ENCODE data around the gene COL6A3.

DNA sequence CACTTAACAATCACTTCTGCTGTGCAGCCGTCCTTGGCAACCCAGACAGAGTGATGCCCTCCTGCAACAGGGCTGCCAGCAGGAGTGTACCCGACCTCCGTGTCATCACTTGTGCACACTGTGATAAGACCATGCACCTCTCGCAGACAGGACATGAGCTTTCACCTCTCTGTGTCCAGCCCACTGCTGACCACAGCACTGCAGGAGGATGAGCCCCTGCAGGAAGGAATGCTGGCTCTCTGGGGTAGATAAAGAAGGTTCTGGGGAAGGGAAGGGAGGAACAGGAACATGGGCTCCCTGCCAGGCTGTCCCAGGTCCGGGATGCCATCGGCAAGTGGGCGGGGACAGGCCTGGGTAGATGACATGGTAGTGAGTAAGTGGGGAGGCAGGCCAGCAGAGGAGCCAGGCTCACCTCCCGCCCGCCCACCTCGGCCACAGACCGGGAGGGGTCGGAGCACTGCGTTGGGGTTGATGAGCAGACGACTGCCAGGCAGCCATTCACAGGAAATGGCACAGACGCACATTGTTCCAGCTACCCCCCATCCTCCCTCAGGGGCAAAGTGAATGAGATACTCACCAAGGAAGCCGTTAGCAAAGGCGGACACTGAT, 18.6 kb upstream of the COL6A3 start:
- TF ChIP-seq FOXM1 (IDR thresholded peaks at IDR 0.05; ENCODE audit: borderline replicate concordance, low read depth), result no peak
- no peak for TF ChIP-seq CEBPB (IDR thresholded peaks at IDR 0.05)
- no peak for TF ChIP-seq TAF1 (IDR thresholded peaks at IDR 0.05; ENCODE audit: low read depth)
- TF ChIP-seq CREB1 (IDR thresholded peaks at IDR 0.05; ENCODE audit: low read depth), result no peak
- TF ChIP-seq, protein P1, sequence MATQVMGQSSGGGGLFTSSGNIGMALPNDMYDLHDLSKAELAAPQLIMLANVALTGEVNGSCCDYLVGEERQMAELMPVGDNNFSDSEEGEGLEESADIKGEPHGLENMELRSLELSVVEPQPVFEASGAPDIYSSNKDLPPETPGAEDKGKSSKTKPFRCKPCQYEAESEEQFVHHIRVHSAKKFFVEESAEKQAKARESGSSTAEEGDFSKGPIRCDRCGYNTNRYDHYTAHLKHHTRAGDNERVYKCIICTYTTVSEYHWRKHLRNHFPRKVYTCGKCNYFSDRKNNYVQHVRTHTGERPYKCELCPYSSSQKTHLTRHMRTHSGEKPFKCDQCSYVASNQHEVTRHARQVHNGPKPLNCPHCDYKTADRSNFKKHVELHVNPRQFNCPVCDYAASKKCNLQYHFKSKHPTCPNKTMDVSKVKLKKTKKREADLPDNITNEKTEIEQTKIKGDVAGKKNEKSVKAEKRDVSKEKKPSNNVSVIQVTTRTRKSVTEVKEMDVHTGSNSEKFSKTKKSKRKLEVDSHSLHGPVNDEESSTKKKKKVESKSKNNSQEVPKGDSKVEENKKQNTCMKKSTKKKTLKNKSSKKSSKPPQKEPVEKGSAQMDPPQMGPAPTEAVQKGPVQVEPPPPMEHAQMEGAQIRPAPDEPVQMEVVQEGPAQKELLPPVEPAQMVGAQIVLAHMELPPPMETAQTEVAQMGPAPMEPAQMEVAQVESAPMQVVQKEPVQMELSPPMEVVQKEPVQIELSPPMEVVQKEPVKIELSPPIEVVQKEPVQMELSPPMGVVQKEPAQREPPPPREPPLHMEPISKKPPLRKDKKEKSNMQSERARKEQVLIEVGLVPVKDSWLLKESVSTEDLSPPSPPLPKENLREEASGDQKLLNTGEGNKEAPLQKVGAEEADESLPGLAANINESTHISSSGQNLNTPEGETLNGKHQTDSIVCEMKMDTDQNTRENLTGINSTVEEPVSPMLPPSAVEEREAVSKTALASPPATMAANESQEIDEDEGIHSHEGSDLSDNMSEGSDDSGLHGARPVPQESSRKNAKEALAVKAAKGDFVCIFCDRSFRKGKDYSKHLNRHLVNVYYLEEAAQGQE (IDR thresholded peaks at IDR 0.05; ENCODE audit: low read depth), result no peak

Data from Ishikawa (cell line).